ENCODE results near the gene LIMCH1.

Gene LIMCH1

DNA sequence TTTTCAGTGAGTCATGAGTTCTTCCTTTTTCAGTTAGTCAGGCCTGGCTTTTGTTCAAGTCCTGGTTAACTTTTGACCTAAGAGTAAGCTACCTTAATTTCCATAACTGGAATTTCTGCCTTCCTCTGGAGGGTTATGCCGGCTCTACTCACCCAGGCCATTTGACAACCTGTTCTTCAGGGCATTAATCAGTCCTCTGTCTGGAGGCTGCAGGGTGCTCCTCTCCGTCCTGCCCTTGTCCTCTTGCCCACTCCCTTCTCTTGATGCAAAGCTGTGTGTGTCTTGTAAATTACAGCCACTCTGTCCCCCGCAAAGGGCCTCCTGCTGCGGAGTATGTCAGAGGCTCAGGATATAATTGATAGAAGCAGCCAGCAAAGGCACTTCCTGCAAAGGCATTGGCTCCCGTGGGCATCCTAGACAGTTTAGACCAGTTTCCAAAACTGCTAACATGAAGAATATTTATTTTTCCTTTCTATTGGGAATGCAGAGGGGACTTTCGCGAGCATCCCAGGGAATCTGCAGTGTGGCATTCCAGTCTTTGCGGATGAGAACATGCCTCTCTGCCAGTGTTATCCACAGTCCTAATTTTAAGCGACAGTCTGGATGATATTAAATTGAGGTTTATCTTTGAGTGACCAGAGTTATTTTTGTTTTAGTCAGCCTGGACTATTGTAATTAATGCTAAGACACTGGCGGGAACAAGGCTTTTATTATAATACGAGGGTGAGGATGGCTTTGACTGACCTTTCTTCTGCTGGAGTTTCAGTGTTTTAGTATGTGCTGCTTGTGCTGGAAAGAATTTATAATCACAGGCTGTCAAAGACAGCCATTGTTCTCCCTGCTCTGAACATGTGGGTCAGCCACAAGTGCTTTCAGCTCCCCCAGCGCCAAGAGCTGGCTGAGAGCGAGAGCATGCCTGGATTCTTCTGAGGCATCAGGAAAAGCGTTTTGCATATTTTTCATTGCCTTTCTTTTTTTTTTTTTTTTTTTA, 74.2 kb downstream of the LIMCH1 start:
- no peak for DNase-seq (ENCODE audit: low read depth, low spot score)
- TF ChIP-seq EZH2 (IDR thresholded peaks at IDR 0.05) (no peak), FOXP2 (optimal IDR thresholded peaks at IDR 0.05; ENCODE audit: control extremely low read depth, extremely low read length, insufficient read depth) (no peak), POLR2AphosphoS5 (IDR thresholded peaks at IDR 0.05; ENCODE audit: borderline replicate concordance, low read depth, low read length) (no peak)
- H3K9me3 ChIP-seq (ENCODE audit: low read depth, low read length) = no peaks in the 10 kb centered on the region
- H3K4me3 ChIP-seq = no peak overlapping the region
- no peak overlapping the region for H3K27ac ChIP-seq
- no peaks in the 10 kb centered on the region for H3K36me3 ChIP-seq (ENCODE audit: insufficient read depth, low read length)
- no peak overlapping the region for H3K9ac ChIP-seq (ENCODE audit: insufficient read length)

GRCh38 chr4:41613386-41613785, 75.4 kb downstream of the LIMCH1 start:
- Histone ChIP-seq H3K9ac (ENCODE audit: insufficient read length) (no peak overlapping the region), H3K9me3 (ENCODE audit: low read depth, low read length) (no peaks in the 10 kb centered on the region), H3K27ac (no peak overlapping the region), H3K36me3 (ENCODE audit: insufficient read depth, low read length) (no peaks in the 10 kb centered on the region), H3K4me3 (no peak overlapping the region)
- TF ChIP-seq EZH2 (IDR thresholded peaks at IDR 0.05) (no peak), FOXP2 (optimal IDR thresholded peaks at IDR 0.05; ENCODE audit: control extremely low read depth, extremely low read length, insufficient read depth) (no peak), POLR2AphosphoS5 (IDR thresholded peaks at IDR 0.05; ENCODE audit: borderline replicate concordance, low read depth, low read length) (no peak)
- no peak for DNase-seq (ENCODE audit: low read depth, low spot score)

DNA sequence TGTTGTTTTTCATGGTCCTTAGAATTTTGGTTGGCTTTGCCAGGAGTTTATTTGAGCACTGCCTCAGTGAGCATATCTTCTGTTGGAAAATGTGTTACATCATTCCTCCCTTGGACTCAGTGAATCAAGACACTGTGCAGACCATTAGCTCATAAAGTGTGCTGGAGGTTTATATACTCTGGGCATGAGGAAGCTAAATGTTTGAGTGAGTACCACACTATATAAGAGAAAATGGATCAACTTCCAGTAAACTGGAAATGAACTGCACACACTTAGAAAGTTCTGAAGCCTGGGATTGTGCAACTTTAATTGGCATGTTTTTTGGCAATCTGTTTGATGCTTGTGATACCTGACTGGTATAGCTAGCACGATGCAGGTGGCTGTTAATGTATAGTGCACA, 75.9 kb downstream of the LIMCH1 start:
- DNase-seq (ENCODE audit: low read depth, low spot score) = no peak
- no peak overlapping the region for H3K9ac ChIP-seq (ENCODE audit: insufficient read length)
- TF ChIP-seq EZH2 (IDR thresholded peaks at IDR 0.05) = no peak
- no peak for TF ChIP-seq POLR2AphosphoS5 (IDR thresholded peaks at IDR 0.05; ENCODE audit: borderline replicate concordance, low read depth, low read length)
- TF ChIP-seq FOXP2 (optimal IDR thresholded peaks at IDR 0.05; ENCODE audit: control extremely low read depth, extremely low read length, insufficient read depth) = no peak
- H3K9me3 ChIP-seq (ENCODE audit: low read depth, low read length) = no peaks in the 10 kb centered on the region
- no peaks in the 10 kb centered on the region for H3K36me3 ChIP-seq (ENCODE audit: insufficient read depth, low read length)
- no peak overlapping the region for H3K27ac ChIP-seq
- H3K4me3 ChIP-seq = no peak overlapping the region

DNA sequence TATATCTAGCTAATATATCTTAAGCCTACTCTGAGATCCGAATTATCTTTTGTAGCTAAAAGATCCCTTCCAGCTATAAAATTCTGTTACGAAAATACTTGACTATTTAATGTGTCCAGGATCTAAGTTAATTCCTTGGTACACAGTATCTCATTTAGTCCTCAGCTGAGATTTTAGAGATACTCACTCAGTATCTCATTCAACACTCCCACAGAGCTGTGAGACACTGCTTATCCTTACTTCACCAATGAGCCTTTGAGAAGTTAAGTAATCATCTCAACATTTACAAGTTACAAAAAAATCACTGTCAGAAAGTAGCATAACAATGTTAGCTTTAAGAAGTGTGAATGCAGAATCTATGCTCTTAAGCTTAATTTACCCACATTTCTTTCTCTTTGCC, 76.6 kb downstream of the LIMCH1 start:
- no peak for TF ChIP-seq FOXP2 (optimal IDR thresholded peaks at IDR 0.05; ENCODE audit: control extremely low read depth, extremely low read length, insufficient read depth)
- no peak for TF ChIP-seq POLR2AphosphoS5 (IDR thresholded peaks at IDR 0.05; ENCODE audit: borderline replicate concordance, low read depth, low read length)
- TF ChIP-seq EZH2 (IDR thresholded peaks at IDR 0.05) = no peak
- Histone ChIP-seq H3K4me3 (no peak overlapping the region), H3K27ac (no peak overlapping the region), H3K9ac (ENCODE audit: insufficient read length) (no peak overlapping the region), H3K9me3 (ENCODE audit: low read depth, low read length) (no peaks in the 10 kb centered on the region), H3K36me3 (ENCODE audit: insufficient read depth, low read length) (peaks cover 5% of the 10 kb centered on the region; the same call in 1 of the 2 replicates)
- no peak for DNase-seq (ENCODE audit: low read depth, low spot score)

DNA sequence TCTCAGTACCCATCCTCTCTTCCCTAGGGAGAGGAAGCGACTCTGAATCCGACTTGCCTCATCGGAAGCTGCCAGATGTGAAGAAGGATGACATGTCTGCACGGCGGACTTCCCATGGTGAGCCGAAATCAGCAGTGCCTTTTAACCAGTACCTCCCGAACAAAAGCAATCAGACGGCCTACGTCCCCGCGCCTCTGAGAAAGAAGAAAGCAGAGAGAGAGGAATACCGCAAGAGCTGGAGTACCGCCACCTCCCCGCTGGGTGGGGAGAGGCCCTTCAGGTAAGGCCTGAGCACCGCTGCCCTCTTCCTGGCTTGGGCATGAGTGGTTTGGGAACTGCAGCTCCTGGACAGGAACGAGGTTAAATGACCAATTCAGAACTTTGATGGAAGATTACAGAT, 81.2 kb downstream of the LIMCH1 start:
- Histone ChIP-seq H3K9me3 (ENCODE audit: low read depth, low read length) (no peaks in the 10 kb centered on the region), H3K27ac (no peak overlapping the region), H3K9ac (ENCODE audit: insufficient read length) (no peak overlapping the region), H3K36me3 (ENCODE audit: insufficient read depth, low read length) (peaks cover 7% of the 10 kb centered on the region; the same call in 1 of the 2 replicates), H3K4me3 (no peak overlapping the region)
- no peak for DNase-seq (ENCODE audit: low read depth, low spot score)
- TF ChIP-seq POLR2AphosphoS5 (IDR thresholded peaks at IDR 0.05; ENCODE audit: borderline replicate concordance, low read depth, low read length) (no peak), FOXP2 (optimal IDR thresholded peaks at IDR 0.05; ENCODE audit: control extremely low read depth, extremely low read length, insufficient read depth) (no peak), EZH2 (IDR thresholded peaks at IDR 0.05) (no peak)

DNA sequence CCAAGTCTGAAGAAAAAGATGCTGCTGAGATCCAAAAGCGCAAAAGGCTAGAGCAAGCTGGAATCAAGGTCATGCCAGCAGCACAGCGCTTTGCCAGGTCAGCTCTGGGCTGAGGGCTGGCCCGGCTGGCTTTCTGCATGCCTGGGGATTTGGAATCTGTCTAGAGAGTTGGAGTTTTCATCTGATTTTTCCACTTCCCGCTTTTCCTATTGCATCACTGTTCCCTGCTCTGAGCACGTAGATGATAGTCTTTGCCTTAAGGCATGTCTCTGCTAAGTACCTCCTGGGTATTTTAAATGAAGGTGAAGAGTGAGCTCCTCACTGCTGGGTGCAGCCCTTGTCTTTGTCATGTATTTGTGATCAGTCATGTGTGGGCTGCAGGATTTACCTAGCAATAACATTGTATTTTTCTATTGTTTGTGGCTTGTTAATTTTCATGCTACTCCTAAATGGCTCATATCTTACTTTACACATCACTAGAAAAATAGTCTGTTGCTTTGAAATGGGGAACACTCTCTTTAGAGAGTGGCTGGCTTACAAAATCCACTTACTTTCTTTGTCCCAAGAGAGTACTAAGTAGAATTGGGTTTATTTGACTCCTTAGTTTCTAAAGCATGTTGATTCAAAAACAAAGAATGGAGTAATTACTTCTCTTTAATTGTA, 82.8 kb downstream of the LIMCH1 start:
- H3K36me3 ChIP-seq (ENCODE audit: insufficient read depth, low read length) = peaks cover 7% of the 10 kb centered on the region; the same call in 1 of the 2 replicates
- no peak for DNase-seq (ENCODE audit: low read depth, low spot score)
- H3K27ac ChIP-seq = no peak overlapping the region
- TF ChIP-seq POLR2AphosphoS5 (IDR thresholded peaks at IDR 0.05; ENCODE audit: borderline replicate concordance, low read depth, low read length) (no peak), FOXP2 (optimal IDR thresholded peaks at IDR 0.05; ENCODE audit: control extremely low read depth, extremely low read length, insufficient read depth) (no peak), EZH2 (IDR thresholded peaks at IDR 0.05) (no peak)
- H3K9ac ChIP-seq (ENCODE audit: insufficient read length) = no peak overlapping the region
- H3K4me3 ChIP-seq = no peak overlapping the region
- no peaks in the 10 kb centered on the region for H3K9me3 ChIP-seq (ENCODE audit: low read depth, low read length)

DNA sequence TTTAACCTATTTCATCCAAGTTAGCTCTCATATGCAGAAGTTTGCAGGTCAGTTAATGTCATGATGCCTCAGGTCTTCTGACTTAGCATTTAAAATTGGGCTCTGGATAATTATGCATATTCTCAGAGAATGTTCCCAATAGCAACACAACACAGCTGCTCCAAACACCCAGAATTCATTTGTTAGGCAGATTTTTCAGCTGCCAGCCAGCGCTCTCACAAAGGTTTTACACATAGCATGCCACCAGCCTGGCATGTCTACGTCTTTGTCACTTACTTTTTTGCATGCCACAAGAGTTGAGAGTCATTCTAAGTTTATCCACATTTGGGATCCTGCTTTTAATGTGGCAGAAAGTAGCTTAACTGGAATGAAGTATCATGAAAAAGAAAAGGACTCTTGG, 84.8 kb downstream of the LIMCH1 start:
- H3K27ac ChIP-seq = no peak overlapping the region
- no peaks in the 10 kb centered on the region for H3K9me3 ChIP-seq (ENCODE audit: low read depth, low read length)
- TF ChIP-seq POLR2AphosphoS5 (IDR thresholded peaks at IDR 0.05; ENCODE audit: borderline replicate concordance, low read depth, low read length) = no peak
- no peak for TF ChIP-seq FOXP2 (optimal IDR thresholded peaks at IDR 0.05; ENCODE audit: control extremely low read depth, extremely low read length, insufficient read depth)
- TF ChIP-seq EZH2 (IDR thresholded peaks at IDR 0.05) = no peak

DNA sequence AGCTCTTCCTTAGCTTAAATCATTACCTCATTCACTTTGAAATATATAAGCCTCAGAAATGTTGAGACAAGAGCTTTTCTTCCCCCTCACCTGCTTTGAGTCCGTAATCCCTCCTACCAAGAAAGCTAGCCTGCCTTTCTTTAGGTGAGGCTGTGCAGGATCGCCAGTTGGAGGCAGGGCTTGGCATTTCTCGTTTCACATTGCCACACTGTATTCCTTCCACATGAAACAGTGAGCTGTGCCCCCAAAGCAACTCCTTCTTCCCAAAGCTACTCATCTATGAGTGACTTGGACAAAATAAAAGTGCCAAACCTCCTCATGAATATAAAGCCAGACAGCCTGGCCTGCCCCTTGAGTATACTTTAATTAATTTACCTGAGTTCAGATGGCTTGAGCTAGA, 86.8 kb downstream of the LIMCH1 start:
- Histone ChIP-seq H3K27ac (no peak overlapping the region), H3K36me3 (ENCODE audit: insufficient read depth, low read length) (no peaks in the 10 kb centered on the region), H3K9ac (ENCODE audit: insufficient read length) (no peak overlapping the region), H3K4me3 (no peak overlapping the region; the same call in 1 of the 2 replicates), H3K9me3 (ENCODE audit: low read depth, low read length) (no peaks in the 10 kb centered on the region)
- TF ChIP-seq POLR2AphosphoS5 (IDR thresholded peaks at IDR 0.05; ENCODE audit: borderline replicate concordance, low read depth, low read length) = no peak
- TF ChIP-seq FOXP2 (optimal IDR thresholded peaks at IDR 0.05; ENCODE audit: control extremely low read depth, extremely low read length, insufficient read depth) = no peak
- TF ChIP-seq EZH2 (IDR thresholded peaks at IDR 0.05) = no peak
- no peak for DNase-seq (ENCODE audit: low read depth, low spot score)

More for the DNA sequence above, 84.8 kb downstream of the LIMCH1 start:
- peaks cover 7% of the 10 kb centered on the region; the same call in 1 of the 2 replicates for H3K36me3 ChIP-seq (ENCODE audit: insufficient read depth, low read length)
- no peak overlapping the region for H3K9ac ChIP-seq (ENCODE audit: insufficient read length)
- no peak for DNase-seq (ENCODE audit: low read depth, low spot score)
- H3K4me3 ChIP-seq = no peak overlapping the region
